GM13977 (cell line): Measurements from ENCODE around the gene MCF2L.

ENCODE experiments used
- DNase-seq: peaks from one replicate; pipeline ENCODE4 v3.0.0; 2012; ENCODE audit warnings: low spot score
- CTCF ChIP-seq: IDR thresholded peaks from 2 replicates; pipeline ENCODE4 v1.5.1; 2012; ENCODE audit warnings: mild to moderate bottlenecking, control low read depth; ENCODE audit not compliant: insufficient read depth; ENCODE audit errors: extremely low read depth, missing control alignments
- in situ Hi-C: fragments of 300-500 bp; cut with MboI; formaldehyde crosslinking; loops from one replicate; pipeline ENCODE4 v1.12.0; 2022; ENCODE audit warnings: low sequenced_read_pairs, low pct_unique_long_range_greater_than_20kb, mixed read lengths, inconsistent platforms; ENCODE audit not compliant: unreplicated experiment

Gene MCF2L

GRCh38 chr13:113014752-113015745, 46.0 kb downstream of the MCF2L start:
- no peak for DNase-seq
- in situ Hi-C loops, result no loop called here
- no peak for TF ChIP-seq CTCF

GRCh38 chr13:113015826-113016525, 47.0 kb downstream of the MCF2L start:
- no peak for TF ChIP-seq CTCF
- DNase-seq, result no peak
- in situ Hi-C loops, result no loop called here

GRCh38 chr13:113016526-113017295, 47.7 kb downstream of the MCF2L start:
- in situ Hi-C loops, result no loop called here
- DNase-seq, result no peak
- TF ChIP-seq CTCF, result no peak

- no peak for DNase-seq
- in situ Hi-C loops, result no loop called here
- no peak for TF ChIP-seq CTCF
Measured at GRCh38 chr13:113017506-113018215, 48.6 kb downstream of the MCF2L start.

GRCh38 chr13:113018676-113019465, 49.9 kb downstream of the MCF2L start:
- no peak for TF ChIP-seq CTCF
- in situ Hi-C loops, result no loop called here
- no peak for DNase-seq
